ENCODE results near the gene SULT6B1.

SULT6B1 gene

DNA sequence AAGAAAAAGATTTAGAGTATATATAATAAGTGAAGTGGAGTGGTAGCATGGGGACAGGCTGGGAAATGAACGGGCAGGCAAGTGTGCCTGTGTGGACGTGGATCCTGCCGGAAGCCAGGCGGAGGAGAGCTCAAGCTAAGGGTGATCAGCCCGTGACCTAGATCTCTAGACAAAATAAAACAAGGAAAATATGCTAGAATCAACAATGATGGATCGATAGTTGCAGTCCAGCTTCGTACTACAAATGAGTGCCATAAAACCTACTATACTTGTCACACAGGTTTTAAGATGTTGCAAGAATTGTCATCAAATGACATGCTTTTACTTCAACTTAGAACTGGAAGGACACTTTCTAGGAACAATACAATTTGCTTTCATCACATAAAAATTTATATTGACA is 40.1 kb downstream of the SULT6B1 start:
- H3K27me3 ChIP-seq (ENCODE audit: control insufficient read depth in 1 of 2, insufficient read depth in 2 of 2, low read length in 2 of 2): no peaks in the 10 kb centered on the region
- H3K9me3 ChIP-seq (ENCODE audit: control insufficient read depth in 2 of 2, low read length in 2 of 2): no peaks in the 10 kb centered on the region
- H3K4me1 ChIP-seq (ENCODE audit: control insufficient read depth, insufficient read depth, low read length): no peaks in the 10 kb centered on the region
- no peak overlapping the region for H3K9ac ChIP-seq (ENCODE audit: low read length in 2 of 2)
- H3K36me3 ChIP-seq (ENCODE audit: control insufficient read depth in 2 of 2, insufficient read depth in 2 of 2, low read length in 2 of 2): peaks cover 15 to 25% of the 10 kb centered on the region in 2 donors
- H3K27ac ChIP-seq (ENCODE audit: low read length): no peak overlapping the region
- no peak overlapping the region for H3K4me3 ChIP-seq (ENCODE audit: low read length in 2 of 2)

DNA sequence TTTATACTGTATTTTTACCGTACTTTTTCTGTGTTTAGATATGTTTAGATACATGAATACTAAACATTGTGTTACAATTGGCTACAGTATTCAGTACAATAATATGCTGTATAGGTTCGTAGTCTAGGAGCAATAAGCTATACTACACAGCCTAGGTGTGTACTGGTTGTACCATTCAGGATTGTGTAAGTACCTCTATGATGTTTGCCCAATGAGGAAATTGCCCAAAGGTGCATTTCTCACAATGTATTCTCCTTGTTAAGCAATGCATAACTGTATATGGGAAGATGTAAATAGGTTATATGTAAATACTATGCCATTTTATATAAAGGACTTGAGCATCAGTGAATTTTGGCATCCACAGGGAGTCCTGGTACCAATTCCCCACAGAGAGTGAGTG is 42.4 kb downstream of the SULT6B1 start:
- Histone ChIP-seq H3K9ac (ENCODE audit: low read length in 2 of 2) (no peak overlapping the region), H3K27ac (ENCODE audit: low read length) (no peak overlapping the region), H3K4me3 (ENCODE audit: low read length in 2 of 2) (no peak overlapping the region), H3K36me3 (ENCODE audit: control insufficient read depth in 2 of 2, insufficient read depth in 2 of 2, low read length in 2 of 2) (peaks cover 23 to 29% of the 10 kb centered on the region in 2 donors), H3K4me1 (ENCODE audit: control insufficient read depth, insufficient read depth, low read length) (no peaks in the 10 kb centered on the region), H3K9me3 (ENCODE audit: control insufficient read depth in 2 of 2, low read length in 2 of 2) (no peaks in the 10 kb centered on the region), H3K27me3 (ENCODE audit: control insufficient read depth in 1 of 2, insufficient read depth in 2 of 2, low read length in 2 of 2) (no peaks in the 10 kb centered on the region)

DNA sequence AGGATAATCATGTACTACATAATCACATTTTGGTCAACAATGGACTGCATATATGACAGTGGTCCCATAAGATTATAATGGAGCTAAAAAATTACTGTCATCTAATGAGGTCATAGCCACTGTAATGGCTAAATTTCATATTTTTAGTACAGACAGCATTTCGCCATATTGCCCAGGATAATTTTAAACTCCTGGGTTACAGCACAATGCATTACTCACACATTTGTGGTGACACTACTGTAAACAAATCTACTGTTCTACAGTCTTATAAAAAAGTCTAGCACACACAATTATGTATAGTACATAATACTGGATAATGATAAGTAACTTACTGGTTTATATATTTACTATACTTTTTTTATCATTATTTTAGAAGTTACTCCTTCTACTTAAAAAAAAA is 44.5 kb downstream of the SULT6B1 start:
- Histone ChIP-seq H3K9ac (ENCODE audit: low read length in 2 of 2) (no peak overlapping the region), H3K4me1 (ENCODE audit: control insufficient read depth, insufficient read depth, low read length) (no peaks in the 10 kb centered on the region), H3K27ac (ENCODE audit: low read length) (no peak overlapping the region), H3K9me3 (ENCODE audit: control insufficient read depth in 2 of 2, low read length in 2 of 2) (no peaks in the 10 kb centered on the region), H3K4me3 (ENCODE audit: low read length in 2 of 2) (no peak overlapping the region), H3K36me3 (ENCODE audit: control insufficient read depth in 2 of 2, insufficient read depth in 2 of 2, low read length in 2 of 2) (peaks cover 31 to 37% of the 10 kb centered on the region in 2 donors), H3K27me3 (ENCODE audit: control insufficient read depth in 1 of 2, insufficient read depth in 2 of 2, low read length in 2 of 2) (no peaks in the 10 kb centered on the region)

DNA sequence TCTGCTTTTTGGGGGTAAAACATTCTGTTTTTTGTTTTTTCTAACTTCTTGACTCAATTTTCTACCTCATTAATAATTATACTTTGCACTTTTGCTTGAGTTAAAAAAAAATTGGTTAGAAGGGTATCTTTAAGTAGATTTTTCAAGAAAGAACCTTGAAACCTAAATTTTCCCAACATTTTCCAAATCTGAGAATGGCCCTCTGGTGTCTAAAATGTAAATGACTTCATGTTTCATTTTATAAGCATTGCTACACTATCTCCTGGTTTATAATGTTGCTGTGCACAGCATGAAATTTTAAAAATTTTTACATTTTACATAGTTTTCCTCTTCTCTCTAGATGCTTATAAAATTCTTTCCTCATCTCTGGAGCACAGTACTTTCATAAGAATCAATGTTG is 45.9 kb downstream of the SULT6B1 start:
- peaks cover 37 to 38% of the 10 kb centered on the region in 2 donors for H3K36me3 ChIP-seq (ENCODE audit: control insufficient read depth in 2 of 2, insufficient read depth in 2 of 2, low read length in 2 of 2)
- H3K4me1 ChIP-seq (ENCODE audit: control insufficient read depth, insufficient read depth, low read length): no peaks in the 10 kb centered on the region
- H3K27me3 ChIP-seq (ENCODE audit: control insufficient read depth in 1 of 2, insufficient read depth in 2 of 2, low read length in 2 of 2): no peaks in the 10 kb centered on the region
- no peak overlapping the region for H3K9ac ChIP-seq (ENCODE audit: low read length in 2 of 2)
- no peak overlapping the region for H3K27ac ChIP-seq (ENCODE audit: low read length)
- no peak overlapping the region for H3K4me3 ChIP-seq (ENCODE audit: low read length in 2 of 2)
- no peaks in the 10 kb centered on the region for H3K9me3 ChIP-seq (ENCODE audit: control insufficient read depth in 2 of 2, low read length in 2 of 2)

DNA sequence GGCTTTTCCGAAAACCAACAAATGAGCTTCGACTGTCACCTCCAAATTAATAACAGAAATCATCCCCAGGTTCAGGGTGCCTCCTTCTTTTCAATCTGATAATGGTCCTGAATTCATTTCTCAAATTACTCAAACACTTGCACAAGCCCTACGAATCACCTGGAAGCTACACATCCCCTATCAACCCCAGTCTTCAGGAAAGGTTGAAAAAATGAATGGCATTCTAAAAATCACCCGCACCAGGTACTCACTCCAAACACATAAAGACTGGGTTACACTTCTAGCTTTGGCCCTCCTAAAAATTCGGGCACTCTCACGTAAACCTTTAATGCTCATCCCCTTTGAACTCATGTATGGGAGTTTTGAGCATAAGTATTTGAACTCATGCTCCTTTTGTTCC is 55.6 kb downstream of the SULT6B1 start:
- Histone ChIP-seq H3K27ac (ENCODE audit: low read length) (no peak overlapping the region), H3K27me3 (ENCODE audit: control insufficient read depth in 1 of 2, insufficient read depth in 2 of 2, low read length in 2 of 2) (no peaks in the 10 kb centered on the region), H3K36me3 (ENCODE audit: control insufficient read depth in 2 of 2, insufficient read depth in 2 of 2, low read length in 2 of 2) (peaks cover 50 to 53% of the 10 kb centered on the region in 2 donors), H3K9ac (ENCODE audit: low read length in 2 of 2) (no peak overlapping the region), H3K4me1 (ENCODE audit: control insufficient read depth, insufficient read depth, low read length) (no peaks in the 10 kb centered on the region), H3K4me3 (ENCODE audit: low read length in 2 of 2) (no peak overlapping the region), H3K9me3 (ENCODE audit: control insufficient read depth in 2 of 2, low read length in 2 of 2) (no peaks in the 10 kb centered on the region)

DNA sequence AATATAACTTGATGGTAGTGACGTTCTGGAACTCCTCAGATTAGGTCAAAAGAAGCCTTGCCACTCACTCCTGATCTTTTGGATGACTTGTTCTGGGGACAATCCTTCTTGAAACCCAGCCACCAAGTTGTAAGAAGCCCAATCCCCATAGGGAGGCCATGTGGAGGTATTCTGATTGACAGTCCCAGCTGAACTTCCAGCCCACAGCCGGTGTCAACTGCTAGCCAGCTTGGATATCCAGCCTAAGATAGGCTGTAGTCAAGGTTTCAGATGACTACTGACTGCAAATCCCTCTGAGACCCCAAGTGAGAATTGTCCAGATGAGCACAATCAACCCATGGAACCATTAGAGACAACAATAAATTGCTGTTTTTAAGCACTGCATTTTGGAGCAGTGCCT is 63.1 kb downstream of the SULT6B1 start:
- no peaks in the 10 kb centered on the region for H3K4me1 ChIP-seq (ENCODE audit: control insufficient read depth, insufficient read depth, low read length)
- peaks cover 23 to 36% of the 10 kb centered on the region in 2 donors for H3K36me3 ChIP-seq (ENCODE audit: control insufficient read depth in 2 of 2, insufficient read depth in 2 of 2, low read length in 2 of 2)
- H3K9ac ChIP-seq (ENCODE audit: low read length in 2 of 2): no peak overlapping the region
- H3K27me3 ChIP-seq (ENCODE audit: control insufficient read depth in 1 of 2, insufficient read depth in 2 of 2, low read length in 2 of 2): no peaks in the 10 kb centered on the region
- no peak overlapping the region for H3K27ac ChIP-seq (ENCODE audit: low read length)
- H3K4me3 ChIP-seq (ENCODE audit: low read length in 2 of 2): no peak overlapping the region
- H3K9me3 ChIP-seq (ENCODE audit: control insufficient read depth in 2 of 2, low read length in 2 of 2): no peaks in the 10 kb centered on the region

DNA sequence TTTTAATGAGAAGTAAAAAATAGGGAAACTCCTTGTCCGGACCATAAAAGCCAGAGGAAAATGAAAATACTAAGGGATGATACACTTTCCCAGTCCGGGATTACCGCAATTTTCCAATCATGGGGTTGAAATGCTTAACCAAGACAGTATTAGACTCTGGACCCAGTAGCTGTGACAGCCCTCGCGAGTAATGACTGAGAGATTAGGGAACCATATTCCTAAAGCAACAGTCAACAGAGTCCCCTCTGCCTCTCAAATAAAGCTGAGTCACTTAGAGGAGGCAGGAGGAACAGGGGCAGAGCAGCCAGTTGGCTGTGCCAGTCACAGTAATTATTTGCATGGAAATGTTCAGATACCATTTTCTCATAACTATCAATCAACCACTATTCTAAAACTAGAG is 69.3 kb downstream of the SULT6B1 start:
- Histone ChIP-seq H3K36me3 (ENCODE audit: control insufficient read depth in 2 of 2, insufficient read depth in 2 of 2, low read length in 2 of 2) (peaks cover 22 to 38% of the 10 kb centered on the region in 2 donors), H3K9me3 (ENCODE audit: control insufficient read depth in 2 of 2, low read length in 2 of 2) (no peaks in the 10 kb centered on the region), H3K27ac (ENCODE audit: low read length) (no peak overlapping the region), H3K27me3 (ENCODE audit: control insufficient read depth in 1 of 2, insufficient read depth in 2 of 2, low read length in 2 of 2) (no peaks in the 10 kb centered on the region), H3K4me3 (ENCODE audit: low read length in 2 of 2) (no peak overlapping the region), H3K9ac (ENCODE audit: low read length in 2 of 2) (no peak overlapping the region), H3K4me1 (ENCODE audit: control insufficient read depth, insufficient read depth, low read length) (no peaks in the 10 kb centered on the region)
